CD4-positive, CD25-positive, alpha-beta regulatory T cell (primary cell): ENCODE measurements around the gene PRR20E. TPM values are rescaled to one million over a fixed set of nuclear protein-coding genes. Genes with fewer than 3 reads are reported as not detected.
"Not testable (repeated sequence)": the region's sequence is repeated elsewhere in the genome, so short reads cannot be mapped to it uniquely, and the experiment has no call there.

Experiments used
- ATAC-seq, 2 donors: fragments of 150-1000 bp; cut with Tn5 transposase; one replicate each; pipeline ENCODE4 v1.10.0; 2021; ENCODE audit warnings: low read depth in 2 of 2, moderate number of reproducible peaks in 2 of 2, moderate library complexity in 1 of 2
- DNase-seq, 3 donors: peaks; one replicate each; pipeline versions ENCODE4 v3.0.0 to v3.0.0-alpha.2; 2012 to 2022; ENCODE audit warnings: mixed read lengths in 1 of 3
- H3K27ac ChIP-seq: one replicate; pipeline ENCODE4 v1.7.0; 2013; ENCODE audit warnings: mild to moderate bottlenecking, low read length; ENCODE audit not compliant: insufficient read depth, poor library complexity, severe bottlenecking
- H3K27me3 ChIP-seq: one replicate; pipeline ENCODE4 v1.7.0; 2013; ENCODE audit warnings: low read length; ENCODE audit not compliant: control insufficient read depth, insufficient read depth
- H3K36me3 ChIP-seq: one replicate; pipeline ENCODE4 v1.7.0; 2013; ENCODE audit warnings: mild to moderate bottlenecking, low read length, moderate library complexity; ENCODE audit not compliant: control insufficient read depth, insufficient read depth
- H3K4me1 ChIP-seq: 2 replicates; pipeline ENCODE4 v1.7.0; 2013; ENCODE audit warnings: mild to moderate bottlenecking, low read length; ENCODE audit not compliant: insufficient read depth, control insufficient read depth, poor library complexity, severe bottlenecking
- H3K4me3 ChIP-seq: one replicate; pipeline ENCODE4 v1.7.0; 2013; ENCODE audit warnings: low read depth, mild to moderate bottlenecking, low read length, moderate library complexity
- H3K9me3 ChIP-seq, 2 experiments: 1 replicate in 1 of 2; 2 replicates in 1 of 2; pipeline ENCODE4 v1.7.0; 2013; ENCODE audit warnings: low read length in 2 of 2, mild to moderate bottlenecking in 1 of 2, moderate library complexity in 1 of 2; ENCODE audit not compliant: control insufficient read depth in 2 of 2
- H3K27ac Mint-ChIP-seq, 3 donors: one replicate each; pipeline ENCODE4 v1.8.0; 2020 to 2022; ENCODE audit warnings: mild to moderate bottlenecking in 3 of 3, mixed read lengths in 3 of 3, moderate library complexity in 2 of 3
- H3K27me3 Mint-ChIP-seq: one replicate; pipeline ENCODE4 v1.8.0; 2022; ENCODE audit warnings: mild to moderate bottlenecking, mixed read lengths
- H3K36me3 Mint-ChIP-seq: one replicate; pipeline ENCODE4 v1.8.0; 2020; ENCODE audit warnings: mixed read lengths
- H3K4me1 Mint-ChIP-seq, 4 donors: one replicate each; pipeline ENCODE4 v1.8.0; 2020 to 2022; ENCODE audit warnings: mixed read lengths in 4 of 4, mild to moderate bottlenecking in 1 of 4
- H3K4me3 Mint-ChIP-seq, 4 donors: one replicate each; pipeline ENCODE4 v1.8.0; 2020 to 2022; ENCODE audit warnings: mild to moderate bottlenecking in 4 of 4, mixed read lengths in 4 of 4, moderate library complexity in 3 of 4
- H3K9me3 Mint-ChIP-seq, 7 donors: one replicate each; pipeline ENCODE4 v1.8.0; 2020 to 2022; ENCODE audit warnings: mixed read lengths in 7 of 7, mild to moderate bottlenecking in 3 of 7, moderate library complexity in 2 of 7
- polyA plus RNA-seq, 4 donors: library from polyadenylated mRNA; unstranded; fragments of 300-500 nt; fragmentation: Illumina TruSeq; gene quantifications; one replicate each; pipeline ENCODE4 v1.2.3, GENCODE V29; 2021
- total RNA-seq: library from RNA; stranded (reverse); gene quantifications from one replicate; pipeline ENCODE4 v1.2.3, GENCODE V29; 2022

PRR20E gene
- total RNA-seq (not detected), polyA plus RNA-seq (not detected)

- H3K9me3 ChIP-seq, ATAC-seq, H3K4me1 Mint-ChIP-seq, H3K9me3 Mint-ChIP-seq, H3K27ac Mint-ChIP-seq, DNase-seq, H3K27me3 ChIP-seq, H3K36me3 ChIP-seq, H3K4me3 ChIP-seq, H3K27me3 Mint-ChIP-seq, H3K36me3 Mint-ChIP-seq, H3K27ac ChIP-seq, H3K4me3 Mint-ChIP-seq, H3K4me1 ChIP-seq: not testable (repeated sequence)
Observed at GRCh38 chr13:57166897-57167296, at the start of gene PRR20E. PRR20E (plus strand) TSS chr13:57167197; CDS start chr13:57167584, 387 bp downstream.

- H3K36me3 Mint-ChIP-seq, result no peaks in the 10 kb centered on the region
- DNase-seq (no peak), ATAC-seq (no peak)
- H3K4me3 Mint-ChIP-seq, result no peak overlapping the region
- Histone ChIP-seq H3K27ac (no peak overlapping the region), H3K4me1 (no peaks in the 10 kb centered on the region), H3K4me3 (no peak overlapping the region), H3K27me3 (no peaks in the 10 kb centered on the region), H3K9me3 (no peaks in the 10 kb centered on the region), H3K36me3 (no peaks in the 10 kb centered on the region)
- H3K9me3 Mint-ChIP-seq, result peaks cover 6 to 12% (median 7%) of the 10 kb centered on the region in 7 donors
- H3K4me1 Mint-ChIP-seq, result no peaks in the 10 kb centered on the region
- no peak overlapping the region for H3K27ac Mint-ChIP-seq
- no peaks in the 10 kb centered on the region for H3K27me3 Mint-ChIP-seq
Observed at GRCh38 chr13:57123681-57124080, 43.3 kb upstream of the PRR20E start.

- no peaks in the 10 kb centered on the region for H3K27me3 ChIP-seq
- no peaks in the 10 kb centered on the region for H3K36me3 ChIP-seq
- ATAC-seq (no peak), DNase-seq (no peak)
- Mint-ChIP-seq H3K27me3 (no peaks in the 10 kb centered on the region), H3K9me3 (peaks cover 0 to 16% (median 5%) of the 10 kb centered on the region in 7 donors), H3K27ac (no peak overlapping the region), H3K4me3 (no peak overlapping the region), H3K4me1 (no peaks in the 10 kb centered on the region), H3K36me3 (no peaks in the 10 kb centered on the region)
- H3K4me3 ChIP-seq, result no peak overlapping the region
- no peaks in the 10 kb centered on the region for H3K9me3 ChIP-seq
- H3K27ac ChIP-seq, result no peak overlapping the region
- no peaks in the 10 kb centered on the region for H3K4me1 ChIP-seq
Observed at GRCh38 chr13:57128909-57129308, 38.1 kb upstream of the PRR20E start.

- Histone ChIP-seq H3K27me3 (no peaks in the 10 kb centered on the region), H3K9me3 (no peaks in the 10 kb centered on the region), H3K4me1 (no peaks in the 10 kb centered on the region), H3K4me3 (no peak overlapping the region), H3K36me3 (no peaks in the 10 kb centered on the region), H3K27ac (no peak overlapping the region)
- Mint-ChIP-seq H3K36me3 (no peaks in the 10 kb centered on the region), H3K27ac (no peak overlapping the region), H3K9me3 (peaks cover 4 to 8% (median 4%) of the 10 kb centered on the region in 7 donors), H3K27me3 (no peaks in the 10 kb centered on the region), H3K4me1 (no peaks in the 10 kb centered on the region), H3K4me3 (no peak overlapping the region)
- ATAC-seq (no peak), DNase-seq (no peak)
Observed at GRCh38 chr13:57136093-57136492, 30.9 kb upstream of the PRR20E start.

GRCh38 chr13:57137585-57137984, 29.4 kb upstream of the PRR20E start:
- no peaks in the 10 kb centered on the region for H3K36me3 ChIP-seq
- H3K4me3 ChIP-seq, result no peak overlapping the region
- no peaks in the 10 kb centered on the region for H3K27me3 ChIP-seq
- H3K27me3 Mint-ChIP-seq, result no peaks in the 10 kb centered on the region
- H3K36me3 Mint-ChIP-seq, result no peaks in the 10 kb centered on the region
- no peaks in the 10 kb centered on the region for H3K4me1 ChIP-seq
- no peak overlapping the region for H3K4me3 Mint-ChIP-seq
- H3K27ac ChIP-seq, result no peak overlapping the region
- no peak overlapping the region for H3K27ac Mint-ChIP-seq
- peaks cover 0 to 8% (median 4%) of the 10 kb centered on the region in 7 donors for H3K9me3 Mint-ChIP-seq
- no peak for ATAC-seq
- no peak for DNase-seq
- no peaks in the 10 kb centered on the region for H3K4me1 Mint-ChIP-seq
- no peaks in the 10 kb centered on the region for H3K9me3 ChIP-seq

- Histone ChIP-seq H3K36me3 (no peaks in the 10 kb centered on the region), H3K27me3 (no peaks in the 10 kb centered on the region), H3K4me3 (no peak overlapping the region), H3K27ac (no peak overlapping the region), H3K4me1 (no peaks in the 10 kb centered on the region), H3K9me3 (no peaks in the 10 kb centered on the region)
- no peaks in the 10 kb centered on the region for H3K27me3 Mint-ChIP-seq
- H3K4me1 Mint-ChIP-seq, result no peaks in the 10 kb centered on the region
- no peak overlapping the region for H3K27ac Mint-ChIP-seq
- no peaks in the 10 kb centered on the region for H3K36me3 Mint-ChIP-seq
- ATAC-seq (no peak), DNase-seq (no peak)
- H3K9me3 Mint-ChIP-seq, result peaks cover 0 to 8% (median 3%) of the 10 kb centered on the region in 7 donors
- no peak overlapping the region for H3K4me3 Mint-ChIP-seq
Observed at GRCh38 chr13:57138988-57139387, 28.0 kb upstream of the PRR20E start.

GRCh38 chr13:57139781-57140180, 27.2 kb upstream of the PRR20E start:
- DNase-seq, H3K36me3 Mint-ChIP-seq, H3K27ac ChIP-seq, H3K9me3 ChIP-seq, H3K4me3 ChIP-seq, H3K4me1 ChIP-seq, H3K27me3 ChIP-seq, H3K27me3 Mint-ChIP-seq, H3K27ac Mint-ChIP-seq, H3K9me3 Mint-ChIP-seq, H3K4me3 Mint-ChIP-seq, ATAC-seq, H3K4me1 Mint-ChIP-seq, H3K36me3 ChIP-seq: not testable (repeated sequence)

- not testable (repeated sequence) for H3K27ac ChIP-seq, H3K4me3 Mint-ChIP-seq, H3K27me3 Mint-ChIP-seq, H3K27me3 ChIP-seq, H3K4me1 Mint-ChIP-seq, H3K9me3 Mint-ChIP-seq, H3K9me3 ChIP-seq, ATAC-seq, DNase-seq, H3K27ac Mint-ChIP-seq, H3K4me1 ChIP-seq, H3K36me3 Mint-ChIP-seq, H3K4me3 ChIP-seq, H3K36me3 ChIP-seq
Observed at GRCh38 chr13:57140235-57140968, 26.6 kb upstream of the PRR20E start, which contains the start of gene PRR20A. PRR20A (plus strand) TSS chr13:57140918; CDS start chr13:57141305, 387 bp downstream.
